H1 (cell line): Measurements from ENCODE around the gene TMCO1.

Experiments used
- ASH2L ChIP-seq: fragments of 200-600, 300-600 bp; sonication (generic); IDR thresholded peaks from one replicate; pipeline ENCODE4 v1.7.1; 2017; ENCODE audit warnings: low read length
- CTCF ChIP-seq, 3 experiments: IDR thresholded peaks; 1 replicate in 2 of 3; 2 replicates in 1 of 3; pipeline versions ENCODE4 v1.5.1 to v1.6.1; 2011; ENCODE audit warnings: low read length in 3 of 3, mild to moderate bottlenecking in 3 of 3, inconsistent platforms in 2 of 3, low read depth in 1 of 3, moderate library complexity in 1 of 3; ENCODE audit not compliant: insufficient read depth in 1 of 3; ENCODE audit errors: control extremely low read depth in 1 of 3
- EP300 ChIP-seq, 2 experiments: IDR thresholded peaks; 1 replicate in 1 of 2; 2 replicates in 1 of 2; pipeline ENCODE4 v1.6.1; 2011 to 2012; ENCODE audit warnings: low read depth in 2 of 2, low read length in 2 of 2, mild to moderate bottlenecking in 2 of 2, borderline replicate concordance in 1 of 2, inconsistent platforms in 1 of 2, moderate library complexity in 1 of 2
- FOSL1 ChIP-seq: IDR thresholded peaks from 2 replicates; pipeline ENCODE4 v1.6.1; 2011; ENCODE audit warnings: mild to moderate bottlenecking, low read depth, low read length, moderate library complexity; ENCODE audit not compliant: insufficient read depth
- JUND ChIP-seq: IDR thresholded peaks from 2 replicates; pipeline ENCODE4 v1.6.1; 2011; ENCODE audit warnings: mild to moderate bottlenecking, improper control_type of control experiment, low read length
- POLR2A ChIP-seq, 2 experiments: IDR thresholded peaks; 1 replicate in 1 of 2; 2 replicates in 1 of 2; pipeline ENCODE4 v1.6.1; 2011; ENCODE audit warnings: low read depth in 2 of 2, low read length in 2 of 2, mild to moderate bottlenecking in 2 of 2; ENCODE audit errors: control extremely low read depth in 1 of 2
- RBBP5 ChIP-seq: IDR thresholded peaks from 2 replicates; pipeline ENCODE4 v1.7.1; 2012; ENCODE audit warnings: low read depth, mild to moderate bottlenecking, inconsistent platforms, low read length, moderate library complexity, borderline replicate concordance
- YY1 ChIP-seq: IDR thresholded peaks from 2 replicates; pipeline ENCODE4 v1.6.1; 2011; ENCODE audit warnings: low read depth, mild to moderate bottlenecking, low read length
- TF ChIP-seq, protein P1 (sequence below): IDR thresholded peaks from 2 replicates; pipeline ENCODE4 v1.6.1; 2011; ENCODE audit warnings: low read length, improper control_type of control experiment

DNA sequence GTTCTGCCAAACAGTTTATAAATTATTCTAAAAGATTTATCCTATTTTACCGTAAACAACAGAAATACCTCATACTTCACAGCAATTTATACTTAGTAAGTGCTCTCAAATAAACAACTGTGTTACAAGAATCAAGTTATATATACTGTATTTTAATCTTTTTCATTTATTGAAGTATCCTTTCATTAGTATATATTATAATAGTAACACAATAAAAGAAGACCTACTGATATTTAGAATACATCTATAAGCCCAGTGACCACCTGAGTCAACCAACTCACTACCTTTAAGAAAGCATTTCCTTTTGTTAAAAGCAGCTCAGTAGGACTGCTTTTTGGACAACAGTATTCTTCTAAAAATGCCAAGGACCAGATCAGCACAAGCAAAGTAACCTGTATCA, 5.9 kb downstream of the TMCO1 start:
- TF ChIP-seq CTCF (IDR thresholded peaks at IDR 0.05; ENCODE audit: control extremely low read depth in 1 of 3, insufficient read depth in 1 of 3, low read depth in 1 of 3, low read length in 3 of 3) (no peak), JUND (no peak), EP300 (IDR thresholded peaks at IDR 0.05; ENCODE audit: borderline replicate concordance in 1 of 2, low read depth in 2 of 2, low read length in 2 of 2) (no peak), POLR2A (IDR thresholded peaks at IDR 0.05; ENCODE audit: control extremely low read depth in 1 of 2, low read depth in 2 of 2, low read length in 2 of 2) (no peak), ASH2L (no peak), RBBP5 (no peak), FOSL1 (no peak), YY1 (no peak)
- TF ChIP-seq, protein P1, sequence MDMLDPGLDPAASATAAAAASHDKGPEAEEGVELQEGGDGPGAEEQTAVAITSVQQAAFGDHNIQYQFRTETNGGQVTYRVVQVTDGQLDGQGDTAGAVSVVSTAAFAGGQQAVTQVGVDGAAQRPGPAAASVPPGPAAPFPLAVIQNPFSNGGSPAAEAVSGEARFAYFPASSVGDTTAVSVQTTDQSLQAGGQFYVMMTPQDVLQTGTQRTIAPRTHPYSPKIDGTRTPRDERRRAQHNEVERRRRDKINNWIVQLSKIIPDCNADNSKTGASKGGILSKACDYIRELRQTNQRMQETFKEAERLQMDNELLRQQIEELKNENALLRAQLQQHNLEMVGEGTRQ, result no peak
